ENCODE data around the gene LCE1F. TPM values are rescaled to one million over a fixed set of nuclear protein-coding genes. Genes with fewer than 3 reads are reported as not detected.

LCE1F gene
- total RNA-seq, 1 experiment from 2014 or later = not detected

- ChIA-PET POLR2A (no interaction called here), CTCF (no interaction called here)
- DNase-seq (ENCODE audit: low spot score) (no peak), ATAC-seq (no peak)
- Mint-ChIP-seq H3K4me3 (no peak overlapping the region), H3K4me1 (no peaks in the 10 kb centered on the region), H3K27me3 (ENCODE audit: low read depth) (peaks cover 11% of the 10 kb centered on the region), H3K9me3 (peaks cover 95% of the 10 kb centered on the region), H3K36me3 (peaks cover 88% of the 10 kb centered on the region), H3K27ac (no peak overlapping the region)
- no peak for TF ChIP-seq ZNF263 (CRISPR knock-in tag; IDR thresholded peaks at IDR 0.05; ENCODE audit: low read depth)
- TF ChIP-seq CREM (CRISPR knock-in tag; IDR thresholded peaks at IDR 0.05) = no peak
- TF ChIP-seq PRDM15 (CRISPR knock-in tag; IDR thresholded peaks at IDR 0.05) = no peak
- no peak for TF ChIP-seq SOX15 (CRISPR knock-in tag; IDR thresholded peaks at IDR 0.05)
- TF ChIP-seq ZBTB21 (CRISPR knock-in tag; IDR thresholded peaks at IDR 0.05; ENCODE audit: borderline replicate concordance) = no peak
- no peak for TF ChIP-seq ARID4B (CRISPR knock-in tag; IDR thresholded peaks at IDR 0.05; ENCODE audit: borderline replicate concordance)
- no peak for TF ChIP-seq TP53 (CRISPR knock-in tag; IDR thresholded peaks at IDR 0.05)
- TF ChIP-seq GRHL2 (CRISPR knock-in tag; IDR thresholded peaks at IDR 0.05; ENCODE audit: insufficient replicate concordance, severe bottlenecking) = no peak
- TF ChIP-seq PRRX2 (CRISPR knock-in tag; IDR thresholded peaks at IDR 0.05) = no peak
- no peak for TF ChIP-seq NFYB (CRISPR knock-in tag; conservative IDR thresholded peaks at IDR 0.05; ENCODE audit: low read depth)
- no peak for TF ChIP-seq CREB1 (CRISPR knock-in tag; IDR thresholded peaks at IDR 0.05)
- no peak for TF ChIP-seq NR2C2 (CRISPR knock-in tag; IDR thresholded peaks at IDR 0.05)
- TF ChIP-seq HMGA2 (CRISPR knock-in tag; IDR thresholded peaks at IDR 0.05) = no peak
- no peak for TF ChIP-seq ZNF317 (CRISPR knock-in tag; IDR thresholded peaks at IDR 0.05; ENCODE audit: borderline replicate concordance, low read depth)
- TF ChIP-seq RELA (CRISPR knock-in tag; IDR thresholded peaks at IDR 0.05; ENCODE audit: borderline replicate concordance) = no peak
- TF ChIP-seq CDX4 (CRISPR knock-in tag; IDR thresholded peaks at IDR 0.05; ENCODE audit: borderline replicate concordance) = no peak
Observed at GRCh38 chr1:152739841-152740240, 35.1 kb upstream of the LCE1F start.

GRCh38 chr1:152741656-152742055 lies 33.3 kb upstream of the LCE1F start:
- Mint-ChIP-seq H3K27ac (no peak overlapping the region), H3K4me3 (no peak overlapping the region), H3K9me3 (peaks cover 97% of the 10 kb centered on the region), H3K4me1 (no peaks in the 10 kb centered on the region), H3K36me3 (peaks cover 89% of the 10 kb centered on the region), H3K27me3 (ENCODE audit: low read depth) (peaks cover 6% of the 10 kb centered on the region)
- ATAC-seq = no peak
- ChIA-PET POLR2A (no interaction called here), CTCF (no interaction called here)
- DNase-seq (ENCODE audit: low spot score) = no peak
- no peak for TF ChIP-seq USF1 (CRISPR knock-in tag; IDR thresholded peaks at IDR 0.05)
- no peak for TF ChIP-seq TEAD1 (CRISPR knock-in tag; IDR thresholded peaks at IDR 0.05)
- no peak for TF ChIP-seq MLX (CRISPR knock-in tag; IDR thresholded peaks at IDR 0.05)
- no peak for TF ChIP-seq HMGXB4 (CRISPR knock-in tag; IDR thresholded peaks at IDR 0.05)
- TF ChIP-seq RELA (CRISPR knock-in tag; IDR thresholded peaks at IDR 0.05; ENCODE audit: borderline replicate concordance) = no peak
- TF ChIP-seq NFYB (CRISPR knock-in tag; conservative IDR thresholded peaks at IDR 0.05; ENCODE audit: low read depth) = no peak
- TF ChIP-seq ESRRA (CRISPR knock-in tag; IDR thresholded peaks at IDR 0.05; ENCODE audit: borderline replicate concordance) = no peak

Measured in WTC11 (cell line).